HepG2 (cell line): ENCODE measurements around the gene RAD51D. TPM values are rescaled to one million over a fixed set of nuclear protein-coding genes. Genes with fewer than 3 reads are reported as not detected.

Experiments used
- ATF2 ChIP-seq: sonication (generic); formaldehyde crosslinking; IDR thresholded peaks from 2 replicates; pipeline ENCODE4 v1.4.0; 2020; ENCODE audit warnings: missing genetic modification reagents
- CENPT ChIP-seq: sonication (generic); formaldehyde crosslinking; IDR thresholded peaks from 2 replicates; pipeline ENCODE4 v1.8.0; 2022; ENCODE audit warnings: low read depth, mild to moderate bottlenecking, moderate library complexity, missing genetic modification reagents
- MAFG ChIP-seq: sonication (generic); formaldehyde crosslinking; IDR thresholded peaks from 2 replicates; pipeline ENCODE4 v1.5.1; 2020; ENCODE audit warnings: mild to moderate bottlenecking, missing genetic modification reagents
- NFIC ChIP-seq: IDR thresholded peaks from 2 replicates; pipeline ENCODE4 v1.6.1; 2012; ENCODE audit warnings: mild to moderate bottlenecking, low read length, inconsistent platforms
- PTBP1 ChIP-seq: fragments of 200-400 bp; formaldehyde crosslinking; IDR thresholded peaks from 2 replicates; pipeline ENCODE4 v1.6.1; 2018; ENCODE audit warnings: low read length, low read depth; ENCODE audit not compliant: poor library complexity, severe bottlenecking
- RERE ChIP-seq: IDR thresholded peaks from 2 replicates; pipeline ENCODE4 v1.6.1; 2016; ENCODE audit warnings: low read depth, missing genetic modification reagents, missing compliant biosample characterization
- RORA ChIP-seq: sonication (generic); formaldehyde crosslinking; IDR thresholded peaks from 2 replicates; pipeline ENCODE4 v1.5.0; 2020; ENCODE audit warnings: mild to moderate bottlenecking, missing genetic modification reagents, moderate library complexity
- SIN3B ChIP-seq: fragments of 150-350 bp; IDR thresholded peaks from 2 replicates; pipeline ENCODE4 v1.6.1; 2014; ENCODE audit warnings: low read length
- ZFP1 ChIP-seq: IDR thresholded peaks from 2 replicates; pipeline ENCODE4 v1.6.1; 2016
- ZNF589 ChIP-seq: sonication (generic); formaldehyde crosslinking; conservative IDR thresholded peaks from 2 replicates; pipeline ENCODE4 v1.8.0; 2022; ENCODE audit warnings: mild to moderate bottlenecking, moderate library complexity, missing genetic modification reagents
- ZNF646 ChIP-seq: sonication (generic); formaldehyde crosslinking; IDR thresholded peaks from 2 replicates; pipeline ENCODE4 v1.9.0; 2021; ENCODE audit warnings: mild to moderate bottlenecking, missing genetic modification reagents
- ZNF670 ChIP-seq: sonication (generic); formaldehyde crosslinking; IDR thresholded peaks from 2 replicates; pipeline ENCODE4 v1.8.0; 2022; ENCODE audit warnings: mild to moderate bottlenecking, missing genetic modification reagents, borderline replicate concordance
- ZNF800 ChIP-seq: sonication (generic); formaldehyde crosslinking; IDR thresholded peaks from 2 replicates; pipeline ENCODE4 v1.4.0; 2020; ENCODE audit warnings: missing genetic modification reagents
- ZNF850 ChIP-seq: sonication (generic); formaldehyde crosslinking; conservative IDR thresholded peaks from 2 replicates; pipeline ENCODE4 v1.9.0; 2021; ENCODE audit warnings: mild to moderate bottlenecking, missing genetic modification reagents
- polyA plus RNA-seq, 8 experiments: library from polyadenylated mRNA; depleted of rRNA in 3 of 8; stranded (reverse) in 7 of 8; unstranded in 1 of 8; fragments of >200 nt; fragmentation: Illumina TruSeq in 4 of 8; extraction: Trizol in 4 of 8; gene quantifications; 2 replicates each; pipeline versions ENCODE4 v1.2.1 to v1.2.3, GENCODE V29; 2011 to 2016; ENCODE audit warnings: low read depth in 4 of 8, missing spikeins in 1 of 8, mixed read lengths in 1 of 8; ENCODE audit not compliant: insufficient read depth in 1 of 8
- total RNA-seq, 5 experiments: library from RNA; depleted of rRNA; stranded (reverse); fragments of >200 nt; fragmentation: Illumina TruSeq; extraction: Trizol; gene quantifications; 2 replicates each; pipeline ENCODE4 v1.2.3, GENCODE V29; 2016; ENCODE audit warnings: low read depth in 1 of 5

Gene RAD51D
- total and polyA plus RNA-seq, 2 of the 13 experiments (the other 11 are each of a cell fraction or from before 2014, with no cell fraction given): 6.7 to 13.1 TPM

- TF ChIP-seq ATF2 (CRISPR knock-in tag): peak; percentile 97
- no peak for TF ChIP-seq ZNF589 (CRISPR knock-in tag)
- TF ChIP-seq ZNF670 (CRISPR knock-in tag): no peak
- peak; percentile 64; the same call in 1 of the 2 replicates for TF ChIP-seq NFIC
- TF ChIP-seq CENPT (CRISPR knock-in tag): no peak
- TF ChIP-seq ZNF646: no peak
- TF ChIP-seq ZFP1 (CRISPR knock-in tag): peak; percentile 58; the same call in 1 of the 2 replicates
- TF ChIP-seq SIN3B: peak; percentile 31; the same call in 1 of the 2 replicates
- TF ChIP-seq RERE (CRISPR knock-in tag): peak; percentile 62; the same call in 1 of the 2 replicates
- peak; percentile 80 for TF ChIP-seq ZNF800
- no peak for TF ChIP-seq ZNF850
- no peak for TF ChIP-seq PTBP1
- no peak for TF ChIP-seq RORA (CRISPR knock-in tag)
- peak; percentile 94 for TF ChIP-seq MAFG (CRISPR knock-in tag)
These were observed 56.0 kb downstream of the RAD51D start, which contains the start of gene RFFL (continued) for GRCh38 chr17:35063514-35064223.
